Stimulated activated naive CD8-positive, alpha-beta T cell treated with anti-CD3 and anti-CD28 coated beads, Interleukin-15, Interleukin-2, amounts not matched to agents 100 ng/mL and 50 ng/mL, for 24 hours (primary cell): ENCODE measurements around the gene RGPD3.
"Not testable (repeated sequence)": the region's sequence is repeated elsewhere in the genome, so short reads cannot be mapped to it uniquely, and the experiment has no call there.

Experiments
- H3K27ac Mint-ChIP-seq: one replicate; pipeline ENCODE4 v1.8.0; 2021; ENCODE audit warnings: mild to moderate bottlenecking, mixed read lengths
- H3K27me3 Mint-ChIP-seq: one replicate; pipeline ENCODE4 v1.8.0; 2021; ENCODE audit warnings: mixed read lengths
- H3K36me3 Mint-ChIP-seq: one replicate; pipeline ENCODE4 v1.8.0; 2021; ENCODE audit warnings: low read depth, mixed read lengths
- H3K4me1 Mint-ChIP-seq: one replicate; pipeline ENCODE4 v1.8.0; 2021; ENCODE audit warnings: low read depth, mixed read lengths
- H3K4me3 Mint-ChIP-seq: one replicate; pipeline ENCODE4 v1.8.0; 2021; ENCODE audit warnings: mild to moderate bottlenecking, mixed read lengths
- H3K9me3 Mint-ChIP-seq: one replicate; pipeline ENCODE4 v1.8.0; 2021; ENCODE audit warnings: mixed read lengths

Gene RGPD3

DNA sequence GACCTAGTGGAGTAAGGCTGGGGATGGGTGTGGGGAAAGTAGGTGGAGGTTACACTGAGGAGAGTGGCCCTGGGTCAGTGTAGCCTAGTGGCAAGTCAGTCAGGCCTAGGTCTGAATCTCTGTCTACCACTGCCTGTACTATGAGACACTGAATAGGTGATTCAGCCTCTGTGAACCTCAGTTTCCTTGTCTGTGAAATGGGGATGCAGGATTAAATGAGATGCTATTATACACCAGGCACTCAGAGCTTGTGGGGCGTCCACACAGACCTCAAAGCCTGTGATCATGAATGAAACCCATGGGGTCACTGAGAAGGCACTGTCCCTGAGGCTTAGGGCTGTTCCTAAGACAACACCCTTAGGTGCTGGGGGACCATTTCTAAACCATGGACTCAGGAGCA, 30.3 kb upstream of the RGPD3 start:
- not testable (repeated sequence) for H3K27me3 Mint-ChIP-seq, H3K36me3 Mint-ChIP-seq, H3K4me1 Mint-ChIP-seq, H3K4me3 Mint-ChIP-seq, H3K27ac Mint-ChIP-seq, H3K9me3 Mint-ChIP-seq

DNA sequence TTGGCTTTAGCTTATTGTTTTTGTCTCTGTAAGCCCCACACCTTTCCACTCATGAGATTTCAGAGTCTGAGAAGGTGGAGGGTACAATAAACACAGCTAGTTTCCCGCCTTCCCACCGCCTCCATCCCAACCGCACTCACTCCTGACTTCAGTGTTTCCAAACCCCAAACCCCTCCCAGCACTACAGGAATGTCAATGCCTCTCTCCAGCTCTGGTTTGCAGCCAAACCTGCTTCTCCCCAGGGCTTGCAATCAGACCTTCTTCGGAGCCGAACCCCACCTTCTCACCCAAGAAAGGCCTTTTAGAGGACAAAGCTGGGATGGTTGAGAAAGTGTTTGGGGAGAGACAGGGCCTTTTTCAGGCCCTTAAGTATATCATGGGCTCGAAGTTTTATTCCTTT, 24.7 kb upstream of the RGPD3 start:
- H3K36me3 Mint-ChIP-seq, H3K9me3 Mint-ChIP-seq, H3K4me3 Mint-ChIP-seq, H3K27me3 Mint-ChIP-seq, H3K27ac Mint-ChIP-seq, H3K4me1 Mint-ChIP-seq: not testable (repeated sequence)

DNA sequence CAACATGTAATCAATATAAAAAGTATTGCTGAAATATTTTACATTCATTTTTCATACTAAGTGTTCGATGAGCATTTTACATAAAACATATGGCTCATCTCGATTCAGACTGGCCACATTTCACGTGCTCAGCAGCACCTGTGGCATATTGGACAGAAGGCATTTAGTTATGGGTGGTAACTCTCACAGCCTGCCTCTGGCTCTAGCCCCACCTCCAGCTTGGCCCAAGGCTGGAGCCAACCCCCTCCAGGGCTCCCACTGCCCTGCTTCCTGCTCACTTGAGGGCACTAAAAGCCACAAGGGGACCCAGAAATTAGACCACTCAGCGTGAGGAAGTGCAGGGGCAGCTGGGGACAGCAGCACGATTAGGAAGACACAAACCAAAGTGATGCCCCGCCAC, 24.2 kb upstream of the RGPD3 start:
- not testable (repeated sequence) for H3K27me3 Mint-ChIP-seq, H3K4me1 Mint-ChIP-seq, H3K9me3 Mint-ChIP-seq, H3K4me3 Mint-ChIP-seq, H3K27ac Mint-ChIP-seq, H3K36me3 Mint-ChIP-seq

DNA sequence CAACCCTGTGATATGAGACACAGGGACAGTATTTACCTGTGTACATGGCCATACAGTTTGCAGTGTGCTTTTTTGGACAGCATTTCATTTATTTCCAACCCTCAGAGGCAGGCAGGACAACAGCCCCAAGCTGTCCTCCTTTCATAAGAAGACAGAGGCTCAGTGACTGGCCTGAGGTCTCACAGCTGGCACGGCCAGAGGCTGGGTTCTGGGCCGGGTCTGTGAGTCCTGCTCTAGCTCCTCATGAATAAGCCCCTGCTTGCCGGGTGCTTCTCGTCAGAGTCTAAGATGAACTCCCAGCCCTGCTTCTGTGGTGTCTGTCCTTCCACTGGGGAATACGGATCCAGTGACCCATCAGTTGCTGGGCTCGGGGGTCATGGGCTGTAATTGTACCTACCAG, 21.5 kb upstream of the RGPD3 start:
- H3K4me1 Mint-ChIP-seq, H3K27me3 Mint-ChIP-seq, H3K9me3 Mint-ChIP-seq, H3K36me3 Mint-ChIP-seq, H3K4me3 Mint-ChIP-seq, H3K27ac Mint-ChIP-seq: not testable (repeated sequence)

DNA sequence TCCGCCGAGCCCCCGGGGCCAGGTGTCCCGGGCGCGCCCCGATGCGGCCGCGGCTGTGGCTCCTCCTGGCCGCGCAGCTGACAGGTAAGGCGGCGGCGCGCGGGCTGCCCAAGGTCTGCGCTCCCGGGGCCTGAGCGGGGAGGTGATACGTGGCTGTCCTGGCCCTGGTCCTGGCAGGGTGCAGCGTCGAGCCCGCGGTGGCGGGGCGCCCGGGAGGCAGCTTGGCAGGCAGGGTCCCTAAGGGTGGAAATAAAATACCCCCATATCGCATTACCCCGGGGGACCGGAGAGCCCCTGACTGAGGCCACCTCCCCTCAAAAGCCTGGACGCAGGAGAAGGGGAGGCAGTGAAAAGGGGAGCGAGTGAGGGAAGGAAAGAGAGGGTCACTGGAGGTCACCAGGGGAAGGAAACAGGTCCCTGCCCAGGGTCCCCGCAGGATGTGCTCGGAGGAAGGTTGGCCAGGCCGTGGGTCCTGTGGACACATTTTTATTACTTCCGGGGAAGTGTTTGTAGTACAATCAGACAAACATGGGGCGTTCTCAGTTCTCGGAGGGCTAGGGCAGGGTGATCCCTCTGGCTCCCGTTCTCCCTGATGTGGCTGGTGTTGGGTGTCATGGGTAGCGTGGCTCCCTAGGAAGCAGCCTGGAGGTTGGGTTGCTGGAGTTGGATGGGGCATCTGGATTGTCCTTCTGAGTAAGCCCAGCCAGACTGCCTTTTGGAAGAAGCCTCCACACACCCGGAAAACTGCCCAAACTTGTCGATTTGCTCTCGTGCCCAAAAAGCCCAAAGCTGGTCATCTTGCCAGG, 19.4 kb upstream of the RGPD3 start:
- not testable (repeated sequence) for H3K4me1 Mint-ChIP-seq, H3K4me3 Mint-ChIP-seq, H3K27ac Mint-ChIP-seq, H3K36me3 Mint-ChIP-seq, H3K9me3 Mint-ChIP-seq
- peaks cover 12% of the 10 kb centered on the region for H3K27me3 Mint-ChIP-seq

DNA sequence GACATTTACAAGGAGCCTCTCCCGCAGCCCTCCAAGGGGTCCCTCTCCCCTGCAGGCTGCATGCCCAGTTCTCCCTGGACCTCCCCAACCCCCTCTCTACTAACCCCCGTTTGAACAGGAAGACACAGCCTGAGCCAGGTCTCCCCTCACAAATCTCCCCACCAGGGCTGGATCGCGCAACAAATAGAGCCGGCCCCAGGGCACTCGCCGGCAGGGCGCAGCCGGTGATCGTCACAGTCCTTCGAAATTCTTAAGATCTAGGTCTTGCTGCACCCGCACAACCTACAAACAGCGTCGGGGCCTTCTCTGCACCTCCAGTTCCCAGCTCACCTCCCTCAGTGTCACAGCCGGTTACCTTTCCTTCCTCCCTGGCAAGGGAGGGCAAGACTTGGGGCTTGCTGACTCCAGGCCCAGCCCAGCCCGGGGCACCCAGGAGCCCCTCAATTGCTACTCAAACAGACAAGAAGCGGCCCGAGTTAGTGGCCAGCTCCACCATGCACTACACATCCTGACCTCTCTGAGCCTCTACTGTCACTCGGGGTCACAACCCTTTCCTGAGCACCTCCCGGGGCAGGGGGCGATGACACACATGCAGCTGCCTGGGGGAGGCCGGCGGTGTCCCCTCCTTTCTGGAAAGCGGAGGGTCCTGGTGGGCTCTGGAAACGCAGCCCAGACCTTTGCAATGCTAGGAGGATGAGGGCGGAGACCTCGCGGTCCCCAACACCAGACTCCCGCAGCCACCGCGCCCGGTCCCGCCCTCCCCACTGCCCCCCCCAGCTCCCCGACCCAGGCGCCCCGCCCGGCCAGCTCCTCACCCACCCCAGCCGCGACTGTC, 18.6 kb upstream of the RGPD3 start, which contains the start of gene CD8B2:
Gene CD8B2 (plus strand): TSS at position 814 of the 835 bp plus-strand sequence. CDS start 63 bp downstream, outside the sequence.
- not testable (repeated sequence) for H3K4me3 Mint-ChIP-seq

DNA sequence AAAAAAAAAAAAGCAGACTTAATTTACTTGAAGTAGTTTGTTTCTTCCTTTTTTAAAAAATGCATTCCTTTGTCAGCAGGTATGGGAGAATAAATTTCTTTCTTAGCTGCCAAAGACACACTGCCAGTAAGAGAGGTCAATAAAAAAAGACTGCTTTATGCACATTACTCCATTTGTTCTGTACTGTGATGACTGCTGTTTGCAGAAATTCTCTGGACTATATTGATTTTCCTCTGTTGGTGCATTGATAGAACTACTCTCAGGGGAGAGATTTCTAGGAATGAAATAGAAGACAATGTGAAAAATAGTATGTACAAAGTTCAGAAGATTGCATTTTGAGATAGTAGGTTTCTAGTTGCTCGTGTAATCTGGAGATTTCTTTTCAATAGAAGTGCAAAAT, 11.3 kb upstream of the RGPD3 start:
- H3K27me3 Mint-ChIP-seq, H3K4me3 Mint-ChIP-seq, H3K27ac Mint-ChIP-seq, H3K9me3 Mint-ChIP-seq, H3K4me1 Mint-ChIP-seq, H3K36me3 Mint-ChIP-seq: not testable (repeated sequence)

More for the DNA sequence above, 18.6 kb upstream of the RGPD3 start, which contains the start of gene CD8B2:
- peaks cover 12% of the 10 kb centered on the region for H3K27me3 Mint-ChIP-seq
- H3K36me3 Mint-ChIP-seq, H3K27ac Mint-ChIP-seq, H3K9me3 Mint-ChIP-seq, H3K4me1 Mint-ChIP-seq: not testable (repeated sequence)

DNA sequence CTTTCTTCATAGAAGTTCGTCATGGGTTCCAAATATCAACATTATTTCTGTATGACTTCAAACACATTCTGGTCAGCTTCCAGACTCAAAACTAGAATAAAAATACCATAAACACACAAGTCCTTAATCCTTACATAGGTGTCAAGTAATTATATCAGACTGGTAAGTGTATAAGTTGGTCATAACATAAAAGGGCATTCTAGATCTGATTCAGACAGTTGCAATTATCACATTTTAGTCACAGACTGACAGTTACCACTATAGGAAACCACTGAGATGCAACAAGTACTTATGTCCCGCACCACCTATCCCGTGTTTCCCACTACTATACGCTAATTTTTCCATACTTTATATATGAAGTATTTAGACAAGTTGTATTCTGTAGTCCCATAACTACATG, 9.4 kb upstream of the RGPD3 start:
- H3K27me3 Mint-ChIP-seq, H3K27ac Mint-ChIP-seq, H3K4me1 Mint-ChIP-seq, H3K4me3 Mint-ChIP-seq, H3K36me3 Mint-ChIP-seq, H3K9me3 Mint-ChIP-seq: not testable (repeated sequence)

DNA sequence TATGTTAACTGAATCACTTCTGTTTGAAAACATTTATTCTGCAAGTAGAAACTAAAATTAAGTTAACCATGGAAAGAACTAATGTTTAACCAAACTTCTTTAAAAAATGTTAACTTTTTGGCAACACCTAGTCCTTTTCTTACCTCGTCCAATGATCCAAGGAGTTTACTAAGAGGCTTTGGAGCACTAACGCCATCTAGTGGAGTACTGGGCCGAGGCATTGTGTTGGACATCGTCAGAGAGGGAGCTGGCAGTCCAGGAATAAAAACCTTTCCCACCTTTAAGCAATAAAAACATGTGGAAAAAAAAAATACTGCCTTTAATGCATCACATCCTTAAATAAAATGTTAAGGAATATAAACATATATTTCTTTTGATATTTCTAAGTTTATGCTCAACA, 2.4 kb upstream of the RGPD3 start:
- not testable (repeated sequence) for H3K9me3 Mint-ChIP-seq, H3K4me3 Mint-ChIP-seq, H3K27ac Mint-ChIP-seq, H3K36me3 Mint-ChIP-seq, H3K4me1 Mint-ChIP-seq, H3K27me3 Mint-ChIP-seq

DNA sequence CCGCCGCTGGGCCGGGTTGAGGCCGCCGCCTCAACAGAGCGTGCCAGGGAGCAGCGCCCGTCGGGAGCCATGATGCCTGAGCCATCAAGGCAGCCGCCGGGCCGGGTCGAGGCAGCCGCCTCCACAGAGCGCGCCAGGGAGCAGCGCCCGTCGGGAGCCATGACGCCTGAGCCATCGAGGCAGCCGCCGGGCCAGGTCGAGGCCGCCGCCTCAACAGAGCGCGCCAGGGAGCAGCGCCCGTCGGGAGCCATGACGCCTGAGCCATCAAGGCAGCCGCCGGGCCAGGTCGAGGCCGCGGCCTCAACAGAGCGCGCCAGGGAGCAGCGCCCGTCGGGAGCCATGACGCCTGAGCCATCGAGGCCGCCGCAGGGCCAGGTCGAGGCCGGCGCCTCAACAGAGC, 697 bp downstream of the RGPD3 start:
- H3K4me3 Mint-ChIP-seq, H3K9me3 Mint-ChIP-seq, H3K27ac Mint-ChIP-seq, H3K27me3 Mint-ChIP-seq, H3K36me3 Mint-ChIP-seq, H3K4me1 Mint-ChIP-seq: not testable (repeated sequence)

DNA sequence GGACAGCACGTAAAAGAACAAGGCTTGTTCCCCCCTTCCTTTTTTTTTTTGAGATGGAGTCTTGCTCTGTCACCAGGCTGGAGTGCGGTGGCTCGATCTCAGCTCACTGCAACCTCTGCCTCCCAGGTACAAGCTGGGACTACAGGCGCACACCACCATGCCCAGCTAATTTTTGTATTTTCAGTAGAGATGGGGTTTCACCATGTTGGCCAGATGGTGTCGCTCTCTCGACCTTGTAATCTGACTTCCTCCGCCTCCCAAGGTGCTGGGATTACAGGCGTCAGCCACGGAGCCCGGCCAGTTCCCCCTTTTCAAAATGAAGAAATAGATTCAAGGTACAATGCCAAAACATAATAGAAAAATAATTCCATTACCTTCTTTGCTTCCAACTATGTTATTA, 6.3 kb downstream of the RGPD3 start:
- not testable (repeated sequence) for H3K27me3 Mint-ChIP-seq, H3K36me3 Mint-ChIP-seq, H3K9me3 Mint-ChIP-seq, H3K27ac Mint-ChIP-seq, H3K4me3 Mint-ChIP-seq, H3K4me1 Mint-ChIP-seq

DNA sequence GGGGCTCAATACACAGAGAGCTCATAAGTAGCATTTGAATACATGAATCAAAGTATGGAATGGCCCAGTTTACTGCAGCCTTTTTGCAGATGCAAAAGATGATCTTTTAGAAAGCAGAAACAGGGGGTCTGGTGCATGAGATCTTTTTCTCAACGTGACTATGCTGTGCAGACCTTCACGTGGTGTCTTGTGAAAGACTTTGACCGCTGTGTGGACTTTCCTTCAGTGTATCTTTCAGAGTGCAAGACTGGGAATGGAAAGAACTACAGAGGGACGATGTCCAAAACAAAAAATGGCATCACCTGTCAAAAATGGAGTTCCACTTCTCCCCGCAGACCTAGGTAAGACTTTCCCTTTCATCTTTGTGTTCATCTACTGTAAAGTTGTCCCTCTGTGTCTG, 77.5 kb downstream of the RGPD3 start:
- not testable (repeated sequence) for H3K9me3 Mint-ChIP-seq, H3K27ac Mint-ChIP-seq, H3K4me1 Mint-ChIP-seq, H3K4me3 Mint-ChIP-seq, H3K27me3 Mint-ChIP-seq, H3K36me3 Mint-ChIP-seq

DNA sequence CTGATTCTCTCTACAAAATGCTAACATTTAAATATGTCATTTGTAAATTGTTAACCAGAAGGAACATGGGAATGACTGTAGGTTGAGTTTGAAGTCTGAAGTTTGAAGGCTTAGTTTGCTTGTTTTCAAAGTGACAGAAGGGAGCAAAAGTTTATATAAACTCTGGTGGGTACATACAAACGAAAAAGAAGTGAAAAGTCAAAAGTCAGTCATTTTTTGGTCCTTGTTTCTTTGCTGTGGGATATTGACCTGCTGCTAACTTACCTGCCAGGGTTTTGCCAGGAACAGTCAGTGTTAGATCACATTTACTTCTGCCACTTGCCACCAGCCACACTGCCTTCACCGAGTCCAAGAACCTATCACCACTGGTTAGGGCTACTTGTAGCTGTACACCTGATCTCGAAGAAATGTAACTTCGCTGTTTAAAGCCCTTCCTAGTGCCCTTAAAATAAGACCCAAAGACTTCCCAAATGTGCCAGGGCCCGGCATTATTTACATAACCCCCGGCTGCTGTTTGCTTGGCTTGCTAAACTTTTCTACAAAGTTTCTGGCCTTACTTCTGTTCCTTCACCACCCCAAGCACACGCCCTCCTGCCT, 79.3 kb downstream of the RGPD3 start:
- not testable (repeated sequence) for H3K9me3 Mint-ChIP-seq, H3K4me3 Mint-ChIP-seq, H3K4me1 Mint-ChIP-seq, H3K36me3 Mint-ChIP-seq, H3K27ac Mint-ChIP-seq, H3K27me3 Mint-ChIP-seq

DNA sequence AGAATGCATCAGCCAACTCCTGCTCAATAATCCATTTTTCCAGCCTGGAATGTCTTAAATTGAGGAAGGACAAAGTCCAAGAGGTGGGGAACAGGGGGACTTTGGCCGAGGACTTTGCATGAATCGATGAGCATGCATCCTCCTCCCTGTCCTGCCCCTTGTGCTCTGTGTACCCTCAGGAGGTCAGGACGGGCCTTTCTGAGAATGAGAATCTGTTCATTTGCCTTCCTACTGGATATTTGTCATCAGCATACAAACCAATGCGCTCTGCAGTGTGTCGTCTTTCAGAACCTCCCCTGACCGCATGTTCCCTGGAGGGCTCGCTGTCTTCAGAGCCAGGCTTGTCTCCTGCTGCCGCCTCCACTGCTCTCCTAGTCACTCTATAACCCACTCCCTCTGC, 83.7 kb downstream of the RGPD3 start:
- not testable (repeated sequence) for H3K27me3 Mint-ChIP-seq, H3K9me3 Mint-ChIP-seq, H3K36me3 Mint-ChIP-seq, H3K4me1 Mint-ChIP-seq, H3K4me3 Mint-ChIP-seq, H3K27ac Mint-ChIP-seq

DNA sequence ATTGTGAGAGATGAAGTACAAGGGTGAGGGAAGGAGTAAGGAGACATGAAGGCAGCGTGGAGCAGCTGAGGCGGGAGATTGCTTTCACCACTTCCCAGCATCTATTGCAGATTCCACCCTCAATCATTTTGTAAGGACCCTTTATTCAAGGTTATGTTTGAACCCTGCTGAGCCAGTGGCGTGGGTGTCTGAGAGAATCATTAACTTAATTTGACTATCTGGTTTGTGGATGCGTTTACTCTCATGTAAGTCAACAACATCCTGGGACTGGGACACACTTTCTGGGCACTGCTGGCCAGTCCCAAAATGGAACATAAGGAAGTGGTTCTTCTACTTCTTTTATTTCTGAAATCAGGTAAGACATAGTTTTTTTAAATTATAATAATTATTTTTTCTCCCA, 86.3 kb downstream of the RGPD3 start:
- H3K9me3 Mint-ChIP-seq, H3K4me1 Mint-ChIP-seq, H3K27ac Mint-ChIP-seq, H3K36me3 Mint-ChIP-seq, H3K4me3 Mint-ChIP-seq, H3K27me3 Mint-ChIP-seq: not testable (repeated sequence)

DNA sequence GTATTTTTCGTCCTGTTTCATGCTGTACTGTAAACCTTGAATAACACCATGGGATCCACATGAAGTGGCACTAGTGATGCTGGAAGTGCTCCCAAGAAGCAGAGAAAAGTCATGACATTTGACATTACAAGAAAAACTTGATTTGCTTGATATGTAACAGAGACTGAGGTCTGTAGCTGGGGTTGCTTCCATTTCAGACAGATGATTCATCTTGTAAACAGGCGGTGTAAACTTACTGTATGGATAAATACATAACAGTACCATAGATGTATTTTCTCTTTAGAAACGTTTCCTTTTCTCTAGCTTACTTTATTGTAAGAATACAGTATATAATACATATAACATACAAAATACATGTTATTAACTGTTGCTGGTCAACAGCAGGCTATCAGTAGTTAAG, 88.6 kb downstream of the RGPD3 start:
- H3K4me1 Mint-ChIP-seq, H3K36me3 Mint-ChIP-seq, H3K9me3 Mint-ChIP-seq, H3K27ac Mint-ChIP-seq, H3K4me3 Mint-ChIP-seq, H3K27me3 Mint-ChIP-seq: not testable (repeated sequence)
